GM12891 (cell line): ENCODE data around the gene B9D2.

Experiments
- POLR2A ChIP-seq: IDR thresholded peaks from 2 replicates; pipeline ENCODE4 v1.6.1; 2011; ENCODE audit warnings: low read depth, low read length, control low read depth
- POLR2AphosphoS5 ChIP-seq: IDR thresholded peaks from 2 replicates; pipeline ENCODE4 v1.6.1; 2011; ENCODE audit warnings: low read depth, low read length, control low read depth
- POU2F2 ChIP-seq: IDR thresholded peaks from 2 replicates; pipeline ENCODE4 v1.6.1; 2011; ENCODE audit warnings: low read depth, mild to moderate bottlenecking, control low read depth, low read length, moderate library complexity
- SPI1 ChIP-seq: IDR thresholded peaks from 2 replicates; pipeline ENCODE4 v1.6.1; 2011; ENCODE audit warnings: low read depth, low read length, control low read depth

DNA sequence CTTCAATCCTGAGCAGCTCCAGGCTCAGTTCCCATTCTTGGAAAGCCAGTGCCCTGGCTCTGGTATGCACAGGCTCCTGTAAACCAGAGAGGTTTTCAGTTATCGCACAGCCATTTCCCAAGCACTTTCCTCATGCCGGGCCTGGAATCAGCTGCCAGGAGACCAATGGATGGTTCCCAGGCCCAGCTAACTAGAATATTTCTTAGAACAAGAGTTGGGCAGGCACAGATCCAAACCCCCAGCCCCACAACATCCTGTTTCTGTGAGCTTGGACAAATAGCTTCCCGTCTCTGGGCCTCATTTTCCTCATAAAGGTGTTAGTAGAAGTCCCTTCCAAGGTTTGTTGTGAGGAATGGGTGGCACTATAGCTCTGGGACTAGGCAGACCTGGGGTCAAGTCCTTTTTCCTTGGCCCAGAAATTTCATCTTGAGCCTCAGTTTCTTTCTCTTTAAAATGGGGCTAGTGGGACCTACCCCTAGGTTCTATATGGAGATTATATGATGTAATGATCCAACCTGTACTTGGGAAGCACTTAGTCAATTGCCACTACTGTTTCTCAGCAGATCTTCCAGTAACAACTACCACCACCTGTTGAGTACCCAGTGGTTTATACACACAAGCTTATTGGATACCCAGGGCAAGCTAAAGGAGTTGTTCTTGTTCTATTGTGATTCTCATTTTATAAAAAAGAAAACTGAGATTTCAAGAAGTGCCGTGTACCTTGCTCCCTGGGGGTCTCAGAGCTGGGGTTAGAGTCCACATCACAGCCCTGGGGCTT is 59.1 kb downstream of the B9D2 start:
- TF ChIP-seq POLR2AphosphoS5 (no peak), POLR2A (no peak), POU2F2 (no peak), SPI1 (no peak)
